ENCODE results near the gene TCP10L.
"Not testable (repeated sequence)": the region's sequence is repeated elsewhere in the genome, so short reads cannot be mapped to it uniquely, and the experiment has no call there.

Gene TCP10L, protein sequence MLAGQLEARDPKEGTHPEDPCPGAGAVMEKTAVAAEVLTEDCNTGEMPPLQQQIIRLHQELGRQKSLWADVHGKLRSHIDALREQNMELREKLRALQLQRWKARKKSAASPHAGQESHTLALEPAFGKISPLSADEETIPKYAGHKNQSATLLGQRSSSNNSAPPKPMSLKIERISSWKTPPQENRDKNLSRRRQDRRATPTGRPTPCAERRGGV

DNA sequence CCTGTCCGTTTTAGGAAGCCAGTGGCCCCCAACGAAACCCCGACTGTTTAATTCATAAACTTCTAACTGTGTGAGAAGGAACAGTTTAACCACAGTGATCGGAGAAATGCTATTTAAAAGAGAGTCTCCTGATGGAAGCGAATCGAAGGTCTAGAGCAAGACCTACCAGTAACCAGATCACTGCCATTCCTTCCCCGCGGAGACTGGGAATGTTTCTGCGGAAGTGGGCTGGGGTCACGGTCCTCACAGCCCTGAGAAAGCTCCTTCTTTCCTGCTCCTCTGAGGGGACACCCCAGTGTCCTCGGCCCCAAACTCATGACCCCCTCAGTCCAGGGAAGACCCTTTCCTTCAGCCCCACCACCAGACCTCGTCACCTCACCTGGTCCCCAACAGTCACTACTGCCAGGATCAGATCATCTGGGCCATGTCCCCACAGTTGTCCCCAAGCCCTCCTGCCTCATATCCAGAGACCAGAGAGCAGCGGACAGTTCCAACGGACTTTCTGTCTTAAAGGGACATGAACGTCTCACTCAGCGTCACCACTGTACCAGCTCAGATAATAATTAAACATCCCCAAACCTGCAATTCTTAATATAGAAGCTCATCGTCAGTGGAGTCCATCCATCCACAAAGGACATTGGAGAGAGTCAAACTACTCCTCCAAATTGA lies at the start of gene TCP10L:
TCP10L (minus strand) TSS at position 482 of the 669 bp plus-strand sequence. CDS start 1,219 bp downstream, outside the sequence.
- Histone ChIP-seq H3K36me3 (ENCODE audit: control insufficient read depth, insufficient read depth, low read length, severe bottlenecking) (no peaks in the 10 kb centered on the region), H3K4me3 (ENCODE audit: low read length) (no peak within 1 kb of the TSS), H3K27me3 (replicated peaks; ENCODE audit: control insufficient read depth, insufficient read depth, low read length) (peaks cover 37% of the 10 kb centered on the region), H3K9me3 (ENCODE audit: control insufficient read depth, low read length) (no peaks in the 10 kb centered on the region), H3K9ac (ENCODE audit: low read length) (no peak within 1 kb of the TSS), H3K4me1 (ENCODE audit: control insufficient read depth, insufficient read depth, low read length) (no peaks in the 10 kb centered on the region)
- no peak for DNase-seq (ENCODE audit: low read depth)

DNA sequence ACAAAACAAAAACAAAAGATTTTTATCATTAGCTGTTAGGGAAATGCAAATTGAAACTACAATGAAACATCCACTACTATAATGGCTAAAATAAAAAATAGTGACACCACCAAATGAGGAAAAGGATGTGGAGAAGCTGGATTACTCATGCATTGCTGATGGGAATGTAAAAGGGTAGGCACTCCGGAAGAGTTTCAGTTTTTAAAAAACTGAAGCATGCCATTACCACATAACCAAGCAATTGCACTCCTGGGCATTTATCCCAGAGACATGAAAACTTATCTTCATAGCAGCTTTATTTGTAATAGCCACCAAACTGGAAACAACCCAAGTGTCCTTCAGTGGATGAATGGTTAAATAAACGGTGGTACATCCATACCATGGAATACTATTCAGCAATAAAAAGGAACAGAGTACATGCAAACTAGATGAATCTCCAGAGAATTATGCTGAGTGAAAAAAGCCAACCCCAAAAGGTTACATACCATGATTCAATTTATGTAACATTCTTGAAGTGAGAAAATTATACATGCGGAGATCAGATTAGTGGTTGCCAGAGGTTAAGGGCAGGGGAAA lies 41.4 kb upstream of the TCP10L start:
- Histone ChIP-seq H3K27me3 (replicated peaks; ENCODE audit: control insufficient read depth, insufficient read depth, low read length) (no peaks in the 10 kb centered on the region), H3K4me3 (ENCODE audit: low read length) (no peak overlapping the region), H3K9ac (ENCODE audit: low read length) (no peak overlapping the region), H3K36me3 (ENCODE audit: control insufficient read depth, insufficient read depth, low read length, severe bottlenecking) (peaks cover 18% of the 10 kb centered on the region), H3K9me3 (ENCODE audit: control insufficient read depth, low read length) (peaks cover 3% of the 10 kb centered on the region), H3K4me1 (ENCODE audit: control insufficient read depth, insufficient read depth, low read length) (peaks cover 6% of the 10 kb centered on the region)
- DNase-seq (ENCODE audit: low read depth): no peak

DNA sequence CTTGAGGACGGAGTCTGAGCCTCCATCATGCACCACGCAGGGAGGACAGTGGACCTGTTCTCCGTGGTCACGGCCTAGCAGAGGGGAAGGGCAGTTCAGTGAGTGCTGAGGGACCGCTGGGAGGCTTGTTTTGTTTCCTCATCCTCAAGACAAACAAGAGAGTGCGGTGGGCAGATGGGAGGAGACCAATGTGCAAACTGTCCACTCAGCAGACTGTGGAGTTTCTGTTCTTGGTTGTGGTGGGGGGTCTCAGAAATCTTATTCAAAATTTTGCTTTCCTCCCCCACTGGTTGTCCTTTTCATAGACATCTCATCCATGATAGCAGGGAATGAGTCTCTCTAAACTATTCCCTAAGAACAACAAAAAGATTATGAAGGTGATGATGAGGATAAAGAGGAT lies 32.9 kb upstream of the TCP10L start:
- DNase-seq (ENCODE audit: low read depth); H3K4me3 ChIP-seq (ENCODE audit: low read length); H3K36me3 ChIP-seq (ENCODE audit: control insufficient read depth, insufficient read depth, low read length, severe bottlenecking); H3K4me1 ChIP-seq (ENCODE audit: control insufficient read depth, insufficient read depth, low read length); H3K9me3 ChIP-seq (ENCODE audit: control insufficient read depth, low read length); H3K27me3 ChIP-seq (replicated peaks; ENCODE audit: control insufficient read depth, insufficient read depth, low read length); H3K9ac ChIP-seq (ENCODE audit: low read length): not testable (repeated sequence)

DNA sequence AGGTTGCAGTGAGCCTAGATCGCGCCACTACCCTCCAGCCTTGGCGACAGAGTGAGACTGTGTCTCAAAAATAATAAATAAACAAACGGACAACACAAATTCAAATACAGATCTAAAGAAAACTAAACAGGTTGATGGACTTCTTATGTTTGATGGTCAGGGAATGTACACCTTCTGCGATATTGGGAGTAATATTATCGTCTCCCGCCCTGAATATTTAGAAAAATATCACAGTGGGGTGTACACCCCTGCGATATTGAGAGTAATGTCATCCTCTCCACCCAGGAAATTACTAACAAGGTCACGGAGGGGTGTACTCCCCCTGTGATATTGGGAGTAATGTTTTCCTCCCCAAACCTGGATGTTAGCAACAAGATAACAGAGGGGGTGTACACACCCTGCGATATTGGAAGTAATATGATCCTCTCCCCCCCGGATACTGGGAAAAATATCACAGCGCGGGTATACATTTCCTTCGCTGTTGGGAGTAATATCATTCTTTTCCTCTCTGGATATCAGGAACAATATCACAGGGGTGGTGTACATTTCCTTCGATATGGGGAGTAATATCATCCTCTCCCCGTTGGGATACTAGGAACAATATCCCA lies 28.2 kb upstream of the TCP10L start:
- Histone ChIP-seq H3K27me3 (replicated peaks; ENCODE audit: control insufficient read depth, insufficient read depth, low read length) (no peaks in the 10 kb centered on the region), H3K4me3 (ENCODE audit: low read length) (peak overlapping the region; percentile 97)

DNA sequence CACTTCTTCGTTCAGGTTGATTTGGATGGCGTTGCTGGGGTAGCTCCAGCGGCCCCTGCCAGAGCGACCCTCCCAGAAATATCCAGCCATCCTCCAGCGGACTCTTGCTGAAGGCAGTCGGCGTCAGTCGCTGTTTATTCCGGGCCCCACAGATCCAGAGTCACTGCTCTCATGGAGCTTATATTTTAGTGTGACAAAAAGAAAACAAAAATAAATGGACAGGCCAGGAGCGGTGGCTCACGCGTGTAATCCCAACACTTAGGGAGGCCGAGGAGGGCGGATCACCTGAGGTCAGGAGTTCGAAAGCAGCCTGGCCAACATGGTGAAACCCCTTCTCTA lies 27.6 kb upstream of the TCP10L start:
- H3K4me3 ChIP-seq (ENCODE audit: low read length): peak overlapping the region; percentile 97
- no peak for DNase-seq (ENCODE audit: low read depth)
- H3K36me3 ChIP-seq (ENCODE audit: control insufficient read depth, insufficient read depth, low read length, severe bottlenecking): no peaks in the 10 kb centered on the region
- H3K4me1 ChIP-seq (ENCODE audit: control insufficient read depth, insufficient read depth, low read length): peaks cover 10% of the 10 kb centered on the region
- no peaks in the 10 kb centered on the region for H3K9me3 ChIP-seq (ENCODE audit: control insufficient read depth, low read length)
- H3K9ac ChIP-seq (ENCODE audit: low read length): peak overlapping the region; percentile 98
- H3K27me3 ChIP-seq (replicated peaks; ENCODE audit: control insufficient read depth, insufficient read depth, low read length): no peaks in the 10 kb centered on the region

More for the DNA sequence above, 28.2 kb upstream of the TCP10L start:
- H3K9me3 ChIP-seq (ENCODE audit: control insufficient read depth, low read length): no peaks in the 10 kb centered on the region
- peaks cover 10% of the 10 kb centered on the region for H3K4me1 ChIP-seq (ENCODE audit: control insufficient read depth, insufficient read depth, low read length)
- DNase-seq (ENCODE audit: low read depth): no peak
- peak overlapping the region; percentile 98 for H3K9ac ChIP-seq (ENCODE audit: low read length)
- H3K36me3 ChIP-seq (ENCODE audit: control insufficient read depth, insufficient read depth, low read length, severe bottlenecking): no peaks in the 10 kb centered on the region

DNA sequence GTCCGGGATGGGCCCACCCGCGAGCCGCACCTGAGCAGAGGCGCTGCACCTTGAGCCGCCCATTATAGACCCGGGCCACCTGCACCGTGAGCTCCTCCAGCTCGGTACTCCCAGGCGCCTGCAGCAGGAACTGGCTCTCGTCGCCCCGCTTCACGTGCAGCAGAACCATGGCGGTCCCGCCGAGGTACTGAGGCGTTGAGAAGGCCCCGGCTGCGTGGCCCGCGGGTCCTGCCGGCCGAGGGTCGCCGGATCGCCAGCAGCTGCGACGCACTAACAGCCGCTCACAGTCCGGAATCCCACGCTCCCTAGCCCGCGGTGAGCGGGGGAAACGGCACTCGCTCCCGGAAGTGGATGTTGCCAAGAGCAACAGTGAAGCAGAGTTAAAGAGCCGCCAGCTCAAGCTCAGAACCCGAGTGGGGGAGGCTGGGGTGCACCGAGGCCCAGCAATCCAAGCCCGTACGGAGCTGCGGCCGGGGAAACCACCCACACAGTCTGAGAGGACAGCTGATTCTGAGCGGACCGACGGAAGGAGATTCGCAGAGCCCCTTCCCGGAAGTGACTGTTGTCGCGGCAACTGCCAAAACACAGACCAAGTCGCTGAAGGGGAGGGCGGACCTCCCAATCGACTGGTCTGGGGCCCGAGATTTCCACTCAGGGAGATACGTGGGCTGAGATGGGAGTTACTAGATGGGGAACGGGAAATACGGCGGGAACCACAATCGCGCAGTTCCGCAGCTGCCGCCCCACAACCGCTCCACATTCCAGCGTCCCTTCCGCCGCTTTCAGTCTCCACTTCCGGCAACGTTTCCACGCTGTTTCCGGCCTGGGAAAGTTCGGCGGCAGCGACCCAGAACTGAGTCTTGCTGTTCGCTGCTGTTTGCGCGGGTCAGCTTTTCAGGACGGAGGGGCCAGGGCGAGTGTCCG lies 27.0 kb upstream of the TCP10L start, which contains the start of gene CFAP298:
CFAP298 (minus strand) TSS at position 303 of the 924 bp plus-strand sequence; CDS start at position 169, 134 bp downstream.
- peaks cover 3% of the 10 kb centered on the region for H3K36me3 ChIP-seq (ENCODE audit: control insufficient read depth, insufficient read depth, low read length, severe bottlenecking)
- H3K4me3 ChIP-seq (ENCODE audit: low read length): peak within 1 kb of the TSS; percentile 97
- peaks cover 10% of the 10 kb centered on the region for H3K4me1 ChIP-seq (ENCODE audit: control insufficient read depth, insufficient read depth, low read length)
- H3K27me3 ChIP-seq (replicated peaks; ENCODE audit: control insufficient read depth, insufficient read depth, low read length): no peaks in the 10 kb centered on the region
- H3K9me3 ChIP-seq (ENCODE audit: control insufficient read depth, low read length): no peaks in the 10 kb centered on the region
- DNase-seq (ENCODE audit: low read depth): peak; percentile 96
- H3K9ac ChIP-seq (ENCODE audit: low read length): peak within 1 kb of the TSS; percentile 98

DNA sequence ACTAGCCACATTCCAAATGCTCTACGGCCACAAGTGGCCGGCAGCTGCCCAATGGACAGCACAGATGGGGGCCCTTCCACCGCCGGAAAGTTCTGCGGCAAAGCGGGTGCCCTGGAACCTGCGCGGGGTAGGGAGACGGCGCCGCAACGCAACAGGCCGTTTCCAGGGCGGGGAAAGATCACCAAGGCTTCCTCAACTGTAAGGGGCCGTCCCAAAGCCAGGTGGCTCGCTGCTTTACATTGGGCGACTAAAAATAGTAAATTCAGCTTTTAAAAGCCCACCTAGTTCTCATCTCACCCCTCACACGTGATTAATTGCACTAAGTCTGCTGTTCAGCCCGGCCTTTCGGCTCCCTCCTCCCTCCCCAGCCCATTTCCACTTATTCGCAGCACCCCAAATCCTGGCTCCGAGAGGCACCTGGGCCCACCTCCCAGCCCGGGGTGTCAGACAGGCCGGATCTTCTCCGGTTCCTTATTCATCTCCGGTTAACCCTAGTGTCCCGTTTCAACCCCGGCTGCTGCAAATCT lies 26.2 kb upstream of the TCP10L start:
- H3K9me3 ChIP-seq (ENCODE audit: control insufficient read depth, low read length): no peaks in the 10 kb centered on the region
- no peaks in the 10 kb centered on the region for H3K27me3 ChIP-seq (replicated peaks; ENCODE audit: control insufficient read depth, insufficient read depth, low read length)
- H3K4me1 ChIP-seq (ENCODE audit: control insufficient read depth, insufficient read depth, low read length): peaks cover 10% of the 10 kb centered on the region
- H3K4me3 ChIP-seq (ENCODE audit: low read length): peak overlapping the region; percentile 97
- DNase-seq (ENCODE audit: low read depth): peak; percentile 68
- H3K9ac ChIP-seq (ENCODE audit: low read length): peak overlapping the region; percentile 98
- H3K36me3 ChIP-seq (ENCODE audit: control insufficient read depth, insufficient read depth, low read length, severe bottlenecking): peaks cover 10% of the 10 kb centered on the region

DNA sequence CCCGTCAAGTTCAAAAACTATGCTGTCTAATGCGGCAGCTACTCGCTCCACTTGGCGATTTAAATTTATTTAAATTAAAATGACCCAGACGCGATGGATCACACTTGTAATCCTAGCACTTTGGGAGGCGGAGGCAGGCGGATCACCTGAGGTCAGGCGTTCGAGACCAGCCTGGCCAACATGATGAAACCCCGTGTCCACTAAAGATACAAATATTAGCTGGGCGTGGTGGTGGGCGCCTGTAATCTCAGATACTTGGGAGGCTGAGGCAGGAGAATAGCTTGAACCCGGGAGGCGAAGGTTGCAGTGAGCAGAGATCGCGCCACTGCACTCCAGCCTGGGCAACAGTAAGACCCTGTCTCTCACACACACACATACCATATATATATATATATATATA lies 25.6 kb upstream of the TCP10L start:
- DNase-seq (ENCODE audit: low read depth); H3K27me3 ChIP-seq (replicated peaks; ENCODE audit: control insufficient read depth, insufficient read depth, low read length); H3K9me3 ChIP-seq (ENCODE audit: control insufficient read depth, low read length); H3K9ac ChIP-seq (ENCODE audit: low read length): not testable (repeated sequence)
- peaks cover 10% of the 10 kb centered on the region for H3K4me1 ChIP-seq (ENCODE audit: control insufficient read depth, insufficient read depth, low read length)
- peaks cover 14% of the 10 kb centered on the region for H3K36me3 ChIP-seq (ENCODE audit: control insufficient read depth, insufficient read depth, low read length, severe bottlenecking)
- peak overlapping the region; percentile 97 for H3K4me3 ChIP-seq (ENCODE audit: low read length)

DNA sequence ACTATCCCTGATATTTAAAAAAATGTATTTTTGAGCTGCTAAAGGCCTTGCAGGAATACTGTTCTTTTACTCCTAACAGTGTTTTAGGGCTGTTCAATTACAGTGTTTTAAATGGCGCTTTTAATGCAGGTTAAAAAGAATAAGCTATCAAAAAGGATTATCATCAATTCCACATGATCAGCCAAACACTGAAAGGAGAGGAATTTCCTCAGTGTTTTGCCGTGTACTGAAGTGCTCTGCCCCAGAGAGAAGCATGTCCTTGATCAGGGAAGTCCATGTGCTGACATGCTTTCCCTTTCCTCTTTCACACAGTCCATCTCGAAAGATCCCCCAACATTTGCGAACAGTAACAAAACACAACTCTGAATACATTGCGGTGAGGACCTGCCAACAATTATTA lies 23.5 kb upstream of the TCP10L start:
- Histone ChIP-seq H3K9ac (ENCODE audit: low read length) (no peak overlapping the region), H3K4me3 (ENCODE audit: low read length) (no peak overlapping the region), H3K9me3 (ENCODE audit: control insufficient read depth, low read length) (no peaks in the 10 kb centered on the region), H3K27me3 (replicated peaks; ENCODE audit: control insufficient read depth, insufficient read depth, low read length) (no peaks in the 10 kb centered on the region), H3K4me1 (ENCODE audit: control insufficient read depth, insufficient read depth, low read length) (peaks cover 10% of the 10 kb centered on the region), H3K36me3 (ENCODE audit: control insufficient read depth, insufficient read depth, low read length, severe bottlenecking) (peaks cover 34% of the 10 kb centered on the region)
- no peak for DNase-seq (ENCODE audit: low read depth)

DNA sequence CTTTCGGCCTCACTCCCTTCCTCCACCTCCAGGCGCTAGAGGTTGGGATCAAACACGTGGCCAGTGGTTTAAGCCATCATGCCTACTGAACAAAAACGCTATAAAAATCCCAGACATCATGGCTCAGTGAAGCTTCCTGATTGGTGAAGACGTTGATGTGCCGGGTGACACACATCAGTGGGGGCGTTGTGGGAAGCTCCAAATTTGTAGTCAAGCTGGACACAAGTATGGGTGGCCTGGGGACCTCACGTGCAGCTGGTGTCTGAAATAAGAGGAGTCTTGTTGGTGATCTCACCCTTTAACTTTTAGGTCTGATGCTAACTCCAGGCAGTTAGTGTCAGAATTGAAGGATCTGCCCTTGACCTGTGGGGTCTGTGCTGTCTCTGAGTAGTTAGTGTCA lies 20.1 kb upstream of the TCP10L start:
- no peak overlapping the region for H3K4me3 ChIP-seq (ENCODE audit: low read length)
- peaks cover 58% of the 10 kb centered on the region for H3K36me3 ChIP-seq (ENCODE audit: control insufficient read depth, insufficient read depth, low read length, severe bottlenecking)
- DNase-seq (ENCODE audit: low read depth): no peak
- H3K27me3 ChIP-seq (replicated peaks; ENCODE audit: control insufficient read depth, insufficient read depth, low read length): no peaks in the 10 kb centered on the region
- no peaks in the 10 kb centered on the region for H3K9me3 ChIP-seq (ENCODE audit: control insufficient read depth, low read length)
- peaks cover under 1% of the 10 kb centered on the region for H3K4me1 ChIP-seq (ENCODE audit: control insufficient read depth, insufficient read depth, low read length)
- no peak overlapping the region for H3K9ac ChIP-seq (ENCODE audit: low read length)

All from adipocyte (in vitro differentiated cells).